Measurements from ENCODE around the gene CGB3.

CGB3 gene

GRCh38 chr19:48987323-48987722 is 36.8 kb downstream of the CGB3 start:
- TF ChIP-seq CTCF (IDR thresholded peaks at IDR 0.05; ENCODE audit: low read depth, low read length, missing control alignments) = no peak

GRCh38 chr19:48986211-48986610 is 37.9 kb downstream of the CGB3 start:
- DNase-seq (ENCODE audit: extremely low read depth, low read depth) = no peak
- H3K4me3 ChIP-seq (replicated peaks; ENCODE audit: low read depth, low read length) = no peak overlapping the region
- TF ChIP-seq CTCF (IDR thresholded peaks at IDR 0.05; ENCODE audit: low read depth, low read length, missing control alignments) = no peak

More at GRCh38 chr19:48987323-48987722, 36.8 kb downstream of the CGB3 start:
- DNase-seq (ENCODE audit: extremely low read depth, low read depth) = no peak
- H3K4me3 ChIP-seq (replicated peaks; ENCODE audit: low read depth, low read length) = no peak overlapping the region

- TF ChIP-seq CTCF (IDR thresholded peaks at IDR 0.05; ENCODE audit: low read depth, low read length, missing control alignments) = no peak
- H3K4me3 ChIP-seq (replicated peaks; ENCODE audit: low read depth, low read length) = no peak overlapping the region
These were observed 38.4 kb downstream of the CGB3 start for GRCh38 chr19:48985711-48986110.

GRCh38 chr19:48982280-48982679 is 41.9 kb downstream of the CGB3 start:
- DNase-seq (ENCODE audit: extremely low read depth, low read depth) = no peak
- TF ChIP-seq CTCF (IDR thresholded peaks at IDR 0.05; ENCODE audit: low read depth, low read length, missing control alignments) = no peak
- no peak overlapping the region for H3K4me3 ChIP-seq (replicated peaks; ENCODE audit: low read depth, low read length)

More at GRCh38 chr19:48985711-48986110, 38.4 kb downstream of the CGB3 start:
- DNase-seq (ENCODE audit: extremely low read depth, low read depth) = no peak

GRCh38 chr19:48977061-48977460 is 47.1 kb downstream of the CGB3 start:
- no peak overlapping the region for H3K4me3 ChIP-seq (replicated peaks; ENCODE audit: low read depth, low read length)
- no peak for DNase-seq (ENCODE audit: extremely low read depth, low read depth)
- no peak for TF ChIP-seq CTCF (IDR thresholded peaks at IDR 0.05; ENCODE audit: low read depth, low read length, missing control alignments)

GRCh38 chr19:48975947-48976847 is 47.9 kb downstream of the CGB3 start:
- TF ChIP-seq CTCF (IDR thresholded peaks at IDR 0.05; ENCODE audit: low read depth, low read length, missing control alignments) = no peak
- DNase-seq (ENCODE audit: extremely low read depth, low read depth) = no peak

More at GRCh38 chr19:48975947-48976847, 47.9 kb downstream of the CGB3 start:
- H3K4me3 ChIP-seq (replicated peaks; ENCODE audit: low read depth, low read length) = no peak overlapping the region

Measured in HFF-Myc (cell line).